ENCODE data around the gene ZAR1L.

The ZAR1L gene

DNA sequence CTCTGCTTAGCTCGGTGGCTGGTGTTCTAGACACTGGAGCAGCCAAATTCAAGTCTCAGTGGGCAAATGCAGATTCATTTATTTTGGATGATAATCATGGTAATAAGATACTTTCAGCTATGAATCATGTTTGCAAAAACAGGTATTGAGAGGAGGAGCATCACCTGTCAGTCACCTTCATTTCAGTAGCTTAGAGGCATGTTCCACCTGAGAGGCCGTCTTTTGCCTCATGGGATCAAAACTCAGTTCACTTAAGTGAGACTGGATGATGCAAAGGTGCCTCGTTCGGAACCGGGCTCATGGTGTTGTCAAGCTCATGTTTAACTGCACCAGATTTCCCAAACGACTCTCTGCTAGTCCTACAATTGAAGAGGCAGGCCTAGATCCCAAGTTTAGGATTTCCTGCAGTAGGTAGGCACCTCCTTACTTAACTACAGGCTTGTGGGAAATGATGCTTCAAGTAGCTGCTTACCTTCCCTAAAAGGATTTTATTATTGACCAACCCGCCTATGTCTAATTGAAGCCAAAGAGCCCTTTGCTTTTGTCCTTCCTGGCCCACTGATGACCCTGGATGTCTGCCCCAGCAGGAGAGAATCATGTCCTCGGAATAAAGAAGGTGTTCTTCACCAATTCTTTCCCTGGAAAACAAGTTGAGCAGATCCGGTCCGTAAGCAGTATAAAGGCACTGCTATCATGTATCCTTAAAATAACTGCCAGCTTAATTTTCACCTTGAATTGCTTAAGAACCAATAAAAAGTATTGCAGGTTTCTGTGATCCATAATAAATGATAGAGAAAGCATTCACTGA, 60.0 kb downstream of the ZAR1L start:
- DNase-seq (ENCODE audit: low read depth): no peak

DNA sequence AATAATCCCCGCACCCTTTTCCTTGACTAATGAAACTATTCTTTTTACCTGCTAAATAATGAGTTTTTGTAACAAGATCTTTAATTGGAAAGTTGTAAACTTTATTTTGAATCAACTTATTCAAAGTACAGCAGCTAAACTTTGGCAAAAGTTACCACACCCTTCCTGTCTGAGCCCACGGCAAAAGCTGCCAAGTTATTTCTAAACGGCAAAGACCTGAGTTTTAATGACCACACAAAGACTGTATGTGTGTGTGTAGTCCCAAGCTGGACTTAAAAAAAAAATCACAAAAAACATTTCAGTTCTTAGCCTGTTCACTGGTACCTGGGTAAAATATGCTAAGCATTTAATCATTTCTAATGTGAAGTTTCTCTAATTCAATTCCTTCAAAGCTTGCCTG, 60.7 kb downstream of the ZAR1L start:
- no peak for DNase-seq (ENCODE audit: low read depth)

DNA sequence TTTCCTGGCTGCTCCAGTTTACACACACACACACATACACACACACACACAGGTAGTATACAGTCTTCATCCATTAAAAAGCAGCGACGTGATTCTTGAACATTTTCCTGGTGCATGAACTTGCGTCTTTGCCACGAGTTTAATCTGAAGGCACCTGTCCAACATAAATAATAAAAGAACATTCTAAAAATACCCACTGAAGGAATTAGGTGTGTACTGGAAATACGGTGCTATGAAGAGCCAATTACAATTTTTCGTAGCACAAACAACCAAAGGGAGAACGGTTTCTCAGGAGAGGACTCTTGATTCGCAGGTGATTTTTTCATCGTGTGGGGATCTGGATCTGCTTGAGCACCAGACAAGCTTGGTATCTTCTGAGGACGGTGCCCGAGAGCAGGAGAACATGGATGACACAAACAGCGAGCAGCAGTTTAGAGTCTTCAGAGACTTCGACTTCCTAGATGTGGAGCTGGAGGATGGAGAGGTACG, 61.2 kb downstream of the ZAR1L start:
- no peak for DNase-seq (ENCODE audit: low read depth)

Measured in amniotic epithelial cell (primary cell).